GM10847 (cell line): ENCODE measurements around the gene JPH4.
A peak's percentile ranks its signal among the peaks of the same experiment; 100 is the strongest.

Experiments
- POLR2A ChIP-seq: IDR thresholded peaks from 2 replicates; pipeline ENCODE4 v1.6.1; 2011; ENCODE audit not compliant: insufficient read length; ENCODE audit errors: extremely low read depth

Gene JPH4

GRCh38 chr14:23561259-23561658 is 17.3 kb downstream of the JPH4 start:
- no peak for TF ChIP-seq POLR2A

GRCh38 chr14:23559926-23560520 is 18.6 kb downstream of the JPH4 start:
- no peak for TF ChIP-seq POLR2A

GRCh38 chr14:23559010-23559925 is 19.3 kb downstream of the JPH4 start:
- TF ChIP-seq POLR2A: no peak

- no peak for TF ChIP-seq POLR2A
Observed at GRCh38 chr14:23558346-23559009, 20.1 kb downstream of the JPH4 start.

- TF ChIP-seq POLR2A: no peak
Observed at GRCh38 chr14:23557946-23558345, 20.6 kb downstream of the JPH4 start.

- no peak for TF ChIP-seq POLR2A
Observed at GRCh38 chr14:23557521-23557920, 21.1 kb downstream of the JPH4 start.

- no peak for TF ChIP-seq POLR2A
Observed at GRCh38 chr14:23556700-23557440, 21.7 kb downstream of the JPH4 start.

- TF ChIP-seq POLR2A: peak; percentile 77
Observed at GRCh38 chr14:23555882-23556699, 22.5 kb downstream of the JPH4 start, which contains the start of gene THTPA. THTPA (plus strand) TSS chr14:23556271; CDS start chr14:23556758, 487 bp downstream.

- no peak for TF ChIP-seq POLR2A
Observed at GRCh38 chr14:23555533-23555881, 23.1 kb downstream of the JPH4 start.

GRCh38 chr14:23551266-23552028 is 27.1 kb downstream of the JPH4 start, which contains the start of gene ZFHX2:
ZFHX2 (minus strand) TSS chr14:23551765; CDS start chr14:23535325, 16,440 bp downstream.
- TF ChIP-seq POLR2A: peak; percentile 28

GRCh38 chr14:23550812-23551265 is 27.8 kb downstream of the JPH4 start:
- no peak for TF ChIP-seq POLR2A

GRCh38 chr14:23550131-23550811 is 28.3 kb downstream of the JPH4 start:
- no peak for TF ChIP-seq POLR2A
